ENCODE results near the gene IRF3.

The IRF3 gene

DNA sequence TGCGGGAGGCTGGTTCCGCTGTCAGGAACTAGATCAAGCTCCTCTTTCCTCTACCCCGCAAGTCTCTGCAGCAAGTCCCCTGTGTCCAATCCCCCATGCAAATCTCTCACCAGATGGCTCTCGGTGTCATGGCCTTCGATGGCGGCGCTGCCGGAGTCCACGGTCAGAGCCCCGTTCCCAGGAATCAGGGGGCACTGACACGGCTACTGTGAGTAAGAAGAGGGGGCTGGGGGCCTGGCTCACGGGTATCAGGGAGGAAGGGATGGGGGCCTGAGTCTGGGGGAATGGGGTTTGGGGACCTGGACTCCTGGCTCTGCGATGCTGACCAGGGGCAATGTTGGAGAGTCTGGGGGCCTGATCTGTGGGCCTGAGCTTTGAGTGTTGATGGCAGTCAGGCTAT lies 19.7 kb downstream of the IRF3 start:
- Histone ChIP-seq H3K79me2 (ENCODE audit: insufficient read depth, low read length) (peaks cover 28% of the 10 kb centered on the region), H3K9me3 (ENCODE audit: insufficient read depth, low read length) (no peaks in the 10 kb centered on the region), H3K27ac (ENCODE audit: low read depth, low read length) (no peak overlapping the region), H3K9me2 (replicated peaks; ENCODE audit: insufficient read depth, low read length) (no peaks in the 10 kb centered on the region), H4K20me1 (ENCODE audit: low read depth, low read length) (no peaks in the 10 kb centered on the region), H3K4me2 (ENCODE audit: low read depth, low read length, poor library complexity, severe bottlenecking) (no peak overlapping the region), H3K36me3 (ENCODE audit: low read length) (no peaks in the 10 kb centered on the region; the same call in 1 of the 2 replicates), H3K4me3 (ENCODE audit: insufficient read depth, low read length, poor library complexity, severe bottlenecking) (no peak overlapping the region), H2AFZ (ENCODE audit: low read depth, low read length, severe bottlenecking) (no peak overlapping the region), H3F3A (ENCODE audit: insufficient read depth) (0 out of 2 replicates have a peak, but pooled peaks cover 8% of the 10 kb centered on the region), H3K9ac (ENCODE audit: low read length) (no peak overlapping the region), H3K27me3 (ENCODE audit: low read length) (no peaks in the 10 kb centered on the region)
- no peak for TF ChIP-seq EZH2phosphoT487 (conservative IDR thresholded peaks at IDR 0.05; ENCODE audit: low read length)
- TF ChIP-seq, protein P1, sequence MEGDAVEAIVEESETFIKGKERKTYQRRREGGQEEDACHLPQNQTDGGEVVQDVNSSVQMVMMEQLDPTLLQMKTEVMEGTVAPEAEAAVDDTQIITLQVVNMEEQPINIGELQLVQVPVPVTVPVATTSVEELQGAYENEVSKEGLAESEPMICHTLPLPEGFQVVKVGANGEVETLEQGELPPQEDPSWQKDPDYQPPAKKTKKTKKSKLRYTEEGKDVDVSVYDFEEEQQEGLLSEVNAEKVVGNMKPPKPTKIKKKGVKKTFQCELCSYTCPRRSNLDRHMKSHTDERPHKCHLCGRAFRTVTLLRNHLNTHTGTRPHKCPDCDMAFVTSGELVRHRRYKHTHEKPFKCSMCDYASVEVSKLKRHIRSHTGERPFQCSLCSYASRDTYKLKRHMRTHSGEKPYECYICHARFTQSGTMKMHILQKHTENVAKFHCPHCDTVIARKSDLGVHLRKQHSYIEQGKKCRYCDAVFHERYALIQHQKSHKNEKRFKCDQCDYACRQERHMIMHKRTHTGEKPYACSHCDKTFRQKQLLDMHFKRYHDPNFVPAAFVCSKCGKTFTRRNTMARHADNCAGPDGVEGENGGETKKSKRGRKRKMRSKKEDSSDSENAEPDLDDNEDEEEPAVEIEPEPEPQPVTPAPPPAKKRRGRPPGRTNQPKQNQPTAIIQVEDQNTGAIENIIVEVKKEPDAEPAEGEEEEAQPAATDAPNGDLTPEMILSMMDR (IDR thresholded peaks at IDR 0.05; ENCODE audit: insufficient read depth, low read length, poor library complexity, severe bottlenecking), result no peak

DNA sequence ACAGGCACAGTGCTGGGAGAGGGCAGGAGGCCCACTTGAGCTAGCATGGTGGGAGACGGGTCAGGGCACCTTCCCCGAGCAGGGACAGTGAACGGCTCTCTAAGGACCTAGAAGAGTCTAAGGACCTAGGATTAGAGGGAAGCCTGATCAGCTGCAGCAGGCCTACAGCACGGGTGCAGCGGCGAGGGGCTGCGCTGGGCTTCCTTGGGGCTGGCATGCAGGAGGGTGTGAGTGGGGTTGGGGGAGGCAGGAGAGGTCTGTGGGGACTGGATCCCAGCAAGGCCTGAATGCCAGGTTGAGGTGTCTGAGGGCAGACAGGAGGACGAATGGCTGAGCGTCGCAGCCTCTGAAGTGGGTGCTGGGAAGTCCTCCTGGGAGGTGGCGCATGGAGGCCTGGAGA lies 20.1 kb downstream of the IRF3 start:
- Histone ChIP-seq H3K27ac (ENCODE audit: low read depth, low read length) (no peak overlapping the region), H4K20me1 (ENCODE audit: low read depth, low read length) (no peaks in the 10 kb centered on the region), H3K9me3 (ENCODE audit: insufficient read depth, low read length) (no peaks in the 10 kb centered on the region), H3K36me3 (ENCODE audit: low read length) (no peaks in the 10 kb centered on the region; the same call in 1 of the 2 replicates), H3K9me2 (replicated peaks; ENCODE audit: insufficient read depth, low read length) (no peaks in the 10 kb centered on the region), H2AFZ (ENCODE audit: low read depth, low read length, severe bottlenecking) (no peak overlapping the region), H3K9ac (ENCODE audit: low read length) (no peak overlapping the region), H3K4me3 (ENCODE audit: insufficient read depth, low read length, poor library complexity, severe bottlenecking) (no peak overlapping the region), H3K27me3 (ENCODE audit: low read length) (no peaks in the 10 kb centered on the region), H3F3A (ENCODE audit: insufficient read depth) (0 out of 2 replicates have a peak, but pooled peaks cover 12% of the 10 kb centered on the region), H3K79me2 (ENCODE audit: insufficient read depth, low read length) (peaks cover 28% of the 10 kb centered on the region), H3K4me2 (ENCODE audit: low read depth, low read length, poor library complexity, severe bottlenecking) (no peak overlapping the region)
- no peak for TF ChIP-seq EZH2phosphoT487 (conservative IDR thresholded peaks at IDR 0.05; ENCODE audit: low read length)
- TF ChIP-seq, protein P1 (IDR thresholded peaks at IDR 0.05; ENCODE audit: insufficient read depth, low read length, poor library complexity, severe bottlenecking), result no peak

DNA sequence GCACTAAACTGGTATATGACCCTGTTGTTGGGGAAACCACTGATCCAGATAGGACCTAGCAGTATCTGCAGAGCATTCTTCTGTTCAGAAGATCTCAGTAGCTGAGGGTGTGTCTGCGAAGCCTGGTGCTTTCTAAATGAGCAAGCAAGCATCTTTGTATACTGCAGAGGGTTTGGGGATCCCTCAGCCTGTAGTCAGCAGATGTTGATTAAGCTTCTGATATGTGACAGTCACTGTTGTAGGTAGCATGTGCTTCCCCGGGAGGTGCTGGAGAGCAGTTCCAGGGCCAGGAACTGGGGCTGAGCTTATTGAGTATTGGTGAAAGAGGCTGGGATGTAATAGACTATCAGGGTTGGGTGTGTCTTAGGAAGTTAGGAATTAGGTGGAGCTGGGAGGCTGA lies 22.2 kb downstream of the IRF3 start:
- H3K27me3 ChIP-seq (ENCODE audit: low read length), result no peaks in the 10 kb centered on the region
- peaks cover 28% of the 10 kb centered on the region for H3K79me2 ChIP-seq (ENCODE audit: insufficient read depth, low read length)
- H3K9me2 ChIP-seq (replicated peaks; ENCODE audit: insufficient read depth, low read length), result no peaks in the 10 kb centered on the region
- peak overlapping the region; percentile 80 for H3K9ac ChIP-seq (ENCODE audit: low read length)
- no peaks in the 10 kb centered on the region for H3K36me3 ChIP-seq (ENCODE audit: low read length)
- H3K4me2 ChIP-seq (ENCODE audit: low read depth, low read length, poor library complexity, severe bottlenecking), result peak overlapping the region; percentile 68
- H2AFZ ChIP-seq (ENCODE audit: low read depth, low read length, severe bottlenecking), result no peak overlapping the region
- H3F3A ChIP-seq (ENCODE audit: insufficient read depth), result 0 out of 2 replicates have a peak, but pooled peaks cover 12% of the 10 kb centered on the region
- no peaks in the 10 kb centered on the region for H4K20me1 ChIP-seq (ENCODE audit: low read depth, low read length)
- no peaks in the 10 kb centered on the region for H3K9me3 ChIP-seq (ENCODE audit: insufficient read depth, low read length)
- no peak overlapping the region for H3K27ac ChIP-seq (ENCODE audit: low read depth, low read length)
- H3K4me3 ChIP-seq (ENCODE audit: insufficient read depth, low read length, poor library complexity, severe bottlenecking), result no peak overlapping the region
- TF ChIP-seq, protein P1 (IDR thresholded peaks at IDR 0.05; ENCODE audit: insufficient read depth, low read length, poor library complexity, severe bottlenecking), result no peak
- no peak for TF ChIP-seq EZH2phosphoT487 (conservative IDR thresholded peaks at IDR 0.05; ENCODE audit: low read length)
